GM10248 (cell line): ENCODE data around the gene THBD.

Experiments used
- CTCF ChIA-PET: fragments of 300-600 bp; sonication (Branson Sonifier 250); formaldehyde crosslinking; extraction: SDS; loops from one replicate; lab custom pipeline; 2021; ENCODE audit warnings: antibody characterized with exemption; lab: Yijun Ruan, JAX
- POLR2A ChIA-PET: fragments of 350-650 bp; sonication (Branson Sonifier 250); formaldehyde crosslinking; extraction: SDS; loops from one replicate; lab custom pipeline; 2020; ENCODE audit warnings: antibody characterized with exemption; lab: Yijun Ruan, JAX
- DNase-seq: peaks from one replicate; pipeline ENCODE4 v3.0.0; 2012; ENCODE audit errors: extremely low spot score
- CTCF ChIP-seq: IDR thresholded peaks from 2 replicates; pipeline ENCODE4 v1.5.1; 2012; ENCODE audit warnings: mild to moderate bottlenecking, low read depth; ENCODE audit errors: extremely low read depth, missing control alignments, control extremely low read depth

THBD gene

GRCh38 chr20:23081263-23081819 lies 31.9 kb upstream of the THBD start:
- no peak for DNase-seq
- ChIA-PET POLR2A (no interaction called here), CTCF (no interaction called here)
- TF ChIP-seq CTCF = no peak

DNA sequence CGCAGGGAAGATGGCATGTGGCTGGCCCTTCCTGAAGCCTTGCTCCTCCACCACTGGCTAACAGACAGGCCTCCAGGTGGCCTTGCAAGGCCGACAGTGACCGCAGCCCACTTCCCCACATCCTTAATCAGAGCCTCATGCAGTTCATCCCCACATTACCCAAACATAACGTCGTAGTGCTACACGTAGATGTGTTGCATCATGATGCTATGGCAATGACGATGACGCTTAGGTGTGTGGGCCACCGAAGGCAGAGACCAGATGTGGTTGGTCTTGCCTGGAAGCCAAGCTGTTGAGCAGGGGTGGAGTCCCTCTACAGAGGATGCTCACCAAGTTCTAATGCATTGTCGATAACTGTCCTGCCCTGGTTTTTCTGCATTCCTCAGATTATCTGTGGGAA lies 31.0 kb upstream of the THBD start:
- TF ChIP-seq CTCF = no peak
- DNase-seq = no peak
- ChIA-PET POLR2A (no interaction called here), CTCF (interaction anchor here (1.4 kb wide), 1 partner anchor 15 kb away, joined by 5 read pairs; no protein-coding TSS in a partner anchor)

DNA sequence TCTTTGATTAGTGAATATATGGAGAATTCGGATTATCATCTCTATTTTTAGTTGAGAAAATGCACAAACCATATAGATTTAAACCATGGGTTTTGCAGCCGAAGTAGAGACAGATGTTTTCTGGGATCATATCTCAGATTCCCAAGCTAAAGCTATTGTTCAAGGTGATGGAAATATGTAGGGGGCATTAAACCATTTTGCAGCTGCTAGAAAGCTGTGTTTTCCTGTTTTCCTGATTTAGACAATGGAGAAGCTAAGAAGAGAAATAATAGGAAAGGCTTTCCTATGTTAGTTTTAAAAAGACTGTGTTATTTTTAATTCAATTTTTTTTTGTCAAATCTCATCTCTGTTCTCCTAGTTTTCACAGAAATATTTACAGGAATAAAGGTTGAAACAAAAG lies 30.5 kb upstream of the THBD start:
- TF ChIP-seq CTCF = no peak
- CTCF ChIA-PET = interaction anchor here (1.0 to 1.4 kb wide), 3 partner anchors 16 to 29 kb away, joined by 3 to 5 read pairs (median 3); no protein-coding TSS in a partner anchor
- POLR2A ChIA-PET = no interaction called here
- no peak for DNase-seq

DNA sequence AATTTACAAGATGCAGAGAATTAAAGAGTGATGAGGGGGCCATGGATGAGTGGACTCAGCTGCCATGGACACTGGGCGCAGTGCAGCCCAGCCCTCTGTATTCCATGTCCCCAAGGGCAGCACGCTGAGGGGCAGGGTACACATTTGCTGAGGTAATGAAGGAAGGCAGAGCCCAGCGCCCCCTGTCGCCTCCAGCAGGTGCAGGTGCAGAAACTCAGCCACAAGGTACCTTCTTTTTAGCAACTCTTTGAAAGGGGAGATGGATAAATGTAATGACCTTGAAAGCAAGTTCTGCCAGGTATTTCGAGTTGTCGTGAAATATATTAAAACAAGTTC lies 29.5 kb upstream of the THBD start:
- TF ChIP-seq CTCF = no peak
- no peak for DNase-seq
- ChIA-PET POLR2A (no interaction called here), CTCF (interaction anchor here (1.0 to 2.5 kb wide), 4 partner anchors 15 to 28 kb away, joined by 3 to 9 read pairs (median 4); no protein-coding TSS in a partner anchor)

DNA sequence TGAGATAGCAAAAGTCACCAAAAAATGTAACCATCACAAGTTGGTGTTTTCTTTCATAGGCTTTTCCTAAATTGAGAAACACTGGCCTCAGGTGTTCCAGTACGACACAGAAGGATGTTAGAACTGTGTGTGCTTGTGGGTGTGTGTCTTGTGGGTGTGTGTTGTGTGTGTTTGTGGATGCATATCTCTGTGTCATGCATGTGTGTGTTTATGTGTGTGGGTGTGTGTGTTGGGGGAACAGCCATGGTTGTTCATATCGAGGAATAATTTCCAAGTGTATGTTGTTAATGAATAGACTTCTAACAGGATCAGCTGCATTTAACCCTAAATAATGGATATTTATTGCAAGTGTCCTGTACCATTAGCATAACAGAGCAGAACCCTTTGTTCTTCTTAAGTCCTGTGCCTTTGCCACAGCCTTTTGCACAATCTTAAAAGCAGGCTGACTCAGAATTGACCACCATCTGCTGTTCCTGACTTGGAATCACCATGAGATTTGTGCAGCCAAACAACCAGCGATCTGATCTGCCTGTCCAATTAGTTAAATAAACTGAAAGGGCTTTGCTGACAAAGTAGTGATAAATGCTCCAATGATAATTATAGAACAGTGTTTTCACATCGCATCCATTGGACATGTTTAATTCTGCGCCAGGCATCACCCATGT lies 29.0 kb upstream of the THBD start:
- DNase-seq = no peak
- CTCF ChIA-PET = interaction anchor here (2.5 kb wide), 1 partner anchor 14 kb away, joined by 9 read pairs; no protein-coding TSS in a partner anchor
- POLR2A ChIA-PET = no interaction called here
- TF ChIP-seq CTCF = no peak

- DNase-seq = no peak
- CTCF ChIA-PET = interaction anchor here (0.9 to 2.5 kb wide), 2 partner anchors 13 to 20 kb away, joined by 3 to 9 read pairs; no protein-coding TSS in a partner anchor
- no peak for TF ChIP-seq CTCF
- POLR2A ChIA-PET = no interaction called here
These were observed 27.8 kb upstream of the THBD start for GRCh38 chr20:23077277-23077676.

DNA sequence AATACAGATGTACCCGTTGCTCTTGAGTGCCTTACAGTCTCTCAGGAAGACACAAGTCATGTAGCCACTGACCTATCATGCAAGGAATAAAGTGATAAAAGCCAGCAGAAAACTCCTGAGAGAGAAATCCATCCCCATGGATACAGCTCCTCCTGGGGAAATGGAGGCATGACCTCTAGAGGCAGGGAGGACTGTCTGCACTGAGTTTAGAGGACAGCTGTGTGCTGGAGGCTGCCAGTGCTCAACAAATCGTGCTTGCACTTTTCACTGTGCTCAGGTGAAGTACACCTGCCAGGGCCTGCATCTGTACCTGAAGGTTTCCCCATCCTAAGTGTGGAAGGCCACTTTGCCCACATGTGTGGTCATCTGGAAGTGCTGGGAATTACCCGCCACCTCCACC lies 24.6 kb upstream of the THBD start:
- DNase-seq = no peak
- ChIA-PET POLR2A (no interaction called here), CTCF (no interaction called here)
- no peak for TF ChIP-seq CTCF
